PC-3 (cell line): ENCODE measurements around the gene TMEM163. TPM values are rescaled to one million over a fixed set of nuclear protein-coding genes. Genes with fewer than 3 reads are reported as not detected.
A peak's percentile ranks its signal among the peaks of the same experiment; 100 is the strongest.

ENCODE experiments used
- ATAC-seq: fragments of 200-7000 bp; cut with Tn5 transposase; 2 replicates; pipeline ENCODE4 v1.9.1; 2020; ENCODE audit warnings: mild to moderate bottlenecking, moderate library complexity
- BruUV-seq: library from RNA; stranded (reverse); fragments of 400-500 nt; replicated peaks from 2 replicates; lab custom pipeline; 2021; lab: Mats Ljungman, UMichigan
- CTCF ChIA-PET: fragments of 300-600 bp; sonication (Branson Sonifier 250); formaldehyde crosslinking; loops from one replicate; lab custom pipeline; 2022; ENCODE audit warnings: antibody characterized with exemption; lab: Charles Lee
- POLR2A ChIA-PET: fragments of 300-600 bp; sonication (Branson Sonifier 250); formaldehyde crosslinking; loops from one replicate; lab custom pipeline; 2022; ENCODE audit warnings: antibody characterized with exemption; ENCODE audit not compliant: unreplicated experiment; lab: Charles Lee
- DNase-seq: peaks from one replicate; pipeline ENCODE4 v3.0.0-alpha.2; 2015
- H2AFZ ChIP-seq: fragments of 300-600 bp; sonication (generic); 2 replicates; pipeline ENCODE4 v1.6.0; 2016; ENCODE audit warnings: antibody characterized with exemption, low read length
- H3F3A ChIP-seq: fragments of 300-600 bp; sonication (generic); one replicate; pipeline ENCODE4 v1.6.0; 2017; ENCODE audit warnings: antibody characterized with exemption, low read length, control low read depth, mild to moderate bottlenecking; ENCODE audit not compliant: unreplicated experiment
- H3K27ac ChIP-seq: fragments of 300-600 bp; sonication (generic); 2 replicates; pipeline ENCODE4 v1.5.1; 2016; ENCODE audit warnings: mild to moderate bottlenecking, low read length
- H3K27me3 ChIP-seq: fragments of 300-600 bp; sonication (generic); 2 replicates; pipeline ENCODE4 v1.6.1; 2016; ENCODE audit warnings: low read length, mixed read lengths
- H3K36me3 ChIP-seq: fragments of 300-600 bp; sonication (generic); 2 replicates; pipeline ENCODE4 v1.6.1; 2016; ENCODE audit warnings: low read depth, mixed run types, low read length, mixed read lengths
- H3K4me1 ChIP-seq: fragments of 300-600 bp; sonication (generic); 2 replicates; pipeline ENCODE4 v1.5.1; 2016; ENCODE audit warnings: low read length; ENCODE audit not compliant: insufficient read depth
- H3K4me2 ChIP-seq: fragments of 300-600 bp; sonication (generic); 2 replicates; pipeline ENCODE4 v1.6.0; 2016; ENCODE audit warnings: low read length
- H3K4me3 ChIP-seq: fragments of 300-600 bp; sonication (generic); 2 replicates; pipeline ENCODE4 v1.5.1; 2016; ENCODE audit warnings: mild to moderate bottlenecking, low read length, mixed read lengths
- H3K79me2 ChIP-seq: fragments of 300-600 bp; sonication (generic); 2 replicates; pipeline ENCODE4 v1.6.1; 2017; ENCODE audit warnings: low read length, mixed read lengths
- H3K9ac ChIP-seq: fragments of 300-600 bp; sonication (generic); 2 replicates; pipeline ENCODE4 v1.6.0; 2016; ENCODE audit warnings: mild to moderate bottlenecking, low read length
- H3K9me2 ChIP-seq: fragments of 300-600 bp; sonication (generic); replicated peaks from 2 replicates; pipeline ENCODE4 v1.6.1; 2016; ENCODE audit warnings: mixed run types, low read length, mixed read lengths
- H3K9me3 ChIP-seq: fragments of 300-600 bp; sonication (generic); 2 replicates; pipeline ENCODE4 v1.6.1; 2016; ENCODE audit warnings: low read length, mixed read lengths
- H4K20me1 ChIP-seq: fragments of 300-600 bp; sonication (generic); 2 replicates; pipeline ENCODE4 v1.6.1; 2016; ENCODE audit warnings: low read length, mixed read lengths
- CTCF ChIP-seq: fragments of 300-600 bp; sonication (generic); conservative IDR thresholded peaks from 2 replicates; pipeline ENCODE4 v1.5.1; 2017; ENCODE audit warnings: antibody characterized with exemption, low read depth, mild to moderate bottlenecking, low read length
- EZH2 ChIP-seq: fragments of 300-600 bp; sonication (generic); IDR thresholded peaks from one replicate; pipeline ENCODE4 v1.6.1; 2017; ENCODE audit warnings: antibody characterized with exemption, mild to moderate bottlenecking, low read length; ENCODE audit not compliant: unreplicated experiment
- EZH2phosphoT487 ChIP-seq: fragments of 300-600 bp; sonication (generic); IDR thresholded peaks from 2 replicates; pipeline ENCODE4 v1.6.1; 2018; ENCODE audit warnings: mild to moderate bottlenecking, antibody characterized with exemption, low read length, borderline replicate concordance
- intact Hi-C: fragments of 100-400 bp; cut with micrococcal nuclease; formaldehyde crosslinking; loops from 2 replicates; pipeline ENCODE4 v1.9.0; 2023
- total RNA-seq: library from RNA; depleted of rRNA; stranded (reverse); fragments of >200 nt; gene quantifications from 2 replicates; pipeline ENCODE4 v1.2.3, GENCODE V29; 2014

The TMEM163 gene
- total RNA-seq, 1 experiment from 2014 or later: 0.47 TPM

DNA sequence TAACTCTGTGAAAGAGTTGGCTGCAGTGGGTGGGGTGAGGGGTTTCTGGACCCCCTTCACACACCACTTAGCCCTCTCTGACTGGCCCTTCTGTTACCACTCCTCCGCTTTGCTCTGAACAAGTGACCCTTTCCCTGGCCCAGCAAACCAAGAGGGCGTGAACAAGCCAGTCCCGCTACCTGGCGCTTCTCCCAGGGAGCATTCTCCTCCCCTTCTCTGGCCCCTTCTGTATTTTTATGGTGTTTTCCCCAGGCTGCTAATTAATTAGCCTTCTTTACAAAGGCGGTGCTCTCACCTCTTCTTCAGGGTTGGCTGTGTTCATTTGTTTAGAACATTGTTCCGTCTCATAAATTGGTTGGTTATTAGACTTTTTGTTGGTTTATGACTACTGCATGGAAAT, 284.8 kb downstream of the TMEM163 start:
- H3K36me3 ChIP-seq: peaks cover 3% of the 10 kb centered on the region; the same call in 1 of the 2 replicates
- H2AFZ ChIP-seq: no peak overlapping the region
- intact Hi-C loops: loop anchor here (2.0 kb wide), 1 partner anchor 17 kb away; no protein-coding TSS in a partner anchor
- BruUV-seq: no TSS peak
- no peak for ATAC-seq
- no peak for DNase-seq
- H3K27ac ChIP-seq: no peak overlapping the region
- no peak overlapping the region for H3K4me3 ChIP-seq
- no peaks in the 10 kb centered on the region for H3K27me3 ChIP-seq
- CTCF ChIA-PET: no interaction called here
- H3F3A ChIP-seq: no peaks in the 10 kb centered on the region
- peaks cover 20% of the 10 kb centered on the region for H3K4me1 ChIP-seq
- no peaks in the 10 kb centered on the region for H4K20me1 ChIP-seq
- POLR2A ChIA-PET: no interaction called here
- no peaks in the 10 kb centered on the region for H3K9me3 ChIP-seq
- H3K9ac ChIP-seq: no peak overlapping the region
- H3K4me2 ChIP-seq: no peak overlapping the region
- H3K9me2 ChIP-seq: no peaks in the 10 kb centered on the region
- TF ChIP-seq EZH2phosphoT487 (no peak), EZH2 (no peak), CTCF (no peak)
- H3K79me2 ChIP-seq: no peaks in the 10 kb centered on the region

DNA sequence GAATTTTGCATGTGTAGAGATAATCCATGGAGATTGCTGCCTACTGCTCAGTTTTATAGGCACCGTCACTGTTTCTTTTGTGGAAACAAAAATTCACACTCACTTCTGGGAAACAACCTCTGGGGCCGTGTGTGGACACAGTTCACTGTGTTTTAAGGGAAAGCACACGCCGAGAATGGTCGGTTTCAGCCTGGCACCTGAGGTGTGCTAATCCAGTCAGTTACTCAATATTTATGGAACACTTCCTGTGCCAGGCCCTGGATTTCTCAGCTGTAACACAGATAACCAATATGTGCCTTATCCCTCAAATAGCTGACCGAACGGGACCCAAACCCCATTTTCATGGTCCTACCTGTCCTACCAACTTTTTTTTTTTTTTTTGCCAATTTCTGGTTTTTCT, 285.3 kb downstream of the TMEM163 start:
- no peak for ATAC-seq
- Histone ChIP-seq H4K20me1 (no peaks in the 10 kb centered on the region), H3K9ac (no peak overlapping the region), H3K4me3 (no peak overlapping the region), H3K4me1 (peaks cover 20% of the 10 kb centered on the region), H3K79me2 (no peaks in the 10 kb centered on the region), H3K27me3 (no peaks in the 10 kb centered on the region), H3K9me2 (no peaks in the 10 kb centered on the region), H2AFZ (no peak overlapping the region), H3K27ac (no peak overlapping the region), H3K9me3 (no peaks in the 10 kb centered on the region), H3F3A (no peaks in the 10 kb centered on the region), H3K4me2 (no peak overlapping the region), H3K36me3 (peaks cover 6% of the 10 kb centered on the region; the same call in 1 of the 2 replicates)
- no TSS peak for BruUV-seq
- POLR2A ChIA-PET: no interaction called here
- DNase-seq: no peak
- intact Hi-C loops: loop anchor here (2.0 kb wide), 1 partner anchor 17 kb away; no protein-coding TSS in a partner anchor
- CTCF ChIA-PET: no interaction called here
- no peak for TF ChIP-seq CTCF
- TF ChIP-seq EZH2: no peak
- TF ChIP-seq EZH2phosphoT487: no peak

DNA sequence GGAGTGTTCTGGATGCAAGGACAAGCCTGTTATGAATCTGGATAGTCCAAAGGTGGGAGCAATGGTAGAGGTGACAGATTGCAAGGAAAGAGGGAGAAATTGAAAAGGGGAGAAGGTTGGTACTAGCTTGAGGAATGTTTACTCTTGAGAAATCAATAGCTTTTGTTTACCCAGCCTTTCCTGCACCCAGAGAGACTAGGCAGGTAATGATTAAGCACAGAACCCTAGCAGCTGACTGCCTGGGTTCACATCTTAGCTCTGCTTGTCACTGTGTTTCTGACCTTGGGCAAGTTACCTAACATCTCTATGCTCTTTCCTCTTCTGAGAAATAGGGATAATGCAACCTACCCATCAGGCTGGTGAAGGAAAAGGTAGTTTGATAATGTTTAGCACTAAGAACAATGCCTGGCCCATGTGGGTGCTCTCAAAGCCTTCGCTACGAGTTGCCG, 286.3 kb downstream of the TMEM163 start:
- intact Hi-C loops: loop anchor here (2.0 kb wide), 1 partner anchor 18 kb away; no protein-coding TSS in a partner anchor
- ChIA-PET CTCF (interaction anchor here (0.7 to 1.0 kb wide), 4 partner anchors 18 to 314 kb away, joined by 3 to 4 read pairs (median 4); no protein-coding TSS in a partner anchor), POLR2A (interaction anchor here (0.5 to 0.6 kb wide), 2 partner anchors 11 to 22 kb away, joined by 3 read pairs; no protein-coding TSS in a partner anchor)
- Histone ChIP-seq H2AFZ (no peak overlapping the region), H3K4me1 (peaks cover 20% of the 10 kb centered on the region), H3K9ac (no peak overlapping the region), H3K9me3 (no peaks in the 10 kb centered on the region), H3K4me3 (no peak overlapping the region), H3K36me3 (peaks cover 6% of the 10 kb centered on the region; the same call in 1 of the 2 replicates), H3K9me2 (no peaks in the 10 kb centered on the region), H3K4me2 (peak overlapping the region; percentile 61), H3F3A (no peaks in the 10 kb centered on the region), H4K20me1 (no peaks in the 10 kb centered on the region), H3K79me2 (no peaks in the 10 kb centered on the region), H3K27ac (peak overlapping the region; percentile 73), H3K27me3 (no peaks in the 10 kb centered on the region)
- DNase-seq: peak; percentile 59
- BruUV-seq: no TSS peak
- peak; percentile 85 for ATAC-seq
- TF ChIP-seq CTCF: no peak
